Mesothelial cell of epicardium (in vitro differentiated cells): ENCODE results near the gene DEPDC1. TPM values are rescaled to one million over a fixed set of nuclear protein-coding genes. Genes with fewer than 3 reads are reported as not detected.

Experiments
- DNase-seq, 2 experiments: peaks; one replicate each; pipeline ENCODE4 v3.0.0; 2021; ENCODE audit warnings: low spot score in 2 of 2; ENCODE audit not compliant: unreplicated experiment in 2 of 2
- H3K27ac Mint-ChIP-seq: 2 replicates; pipeline ENCODE4 v1.8.0; 2021; ENCODE audit warnings: mixed read lengths
- H3K27me3 Mint-ChIP-seq: 2 replicates; pipeline ENCODE4 v1.8.0; 2021; ENCODE audit warnings: low read depth, mixed read lengths
- H3K36me3 Mint-ChIP-seq: 2 replicates; pipeline ENCODE4 v1.8.0; 2021; ENCODE audit warnings: mixed read lengths
- H3K4me1 Mint-ChIP-seq: 2 replicates; pipeline ENCODE4 v1.8.0; 2021; ENCODE audit warnings: mixed read lengths
- H3K4me3 Mint-ChIP-seq: 2 replicates; pipeline ENCODE4 v1.8.0; 2021; ENCODE audit warnings: mild to moderate bottlenecking, moderate library complexity, mixed read lengths
- H3K9me3 Mint-ChIP-seq: 2 replicates; pipeline ENCODE4 v1.8.0; 2021; ENCODE audit warnings: mixed read lengths
- total RNA-seq: library from RNA; stranded (reverse); gene quantifications from 3 replicates; pipeline ENCODE4 v1.2.1, GENCODE V29; 2021
- TF ChIP-seq, protein P1 (sequence below): fragments of 200-600 bp; sonication (generic); IDR thresholded peaks from one replicate; pipeline ENCODE4 v1.5.0; 2021; ENCODE audit warnings: antibody characterized with exemption; ENCODE audit not compliant: unreplicated experiment

DEPDC1 gene
- total RNA-seq, 1 donor from 2014 or later: 10.4 TPM

DNA sequence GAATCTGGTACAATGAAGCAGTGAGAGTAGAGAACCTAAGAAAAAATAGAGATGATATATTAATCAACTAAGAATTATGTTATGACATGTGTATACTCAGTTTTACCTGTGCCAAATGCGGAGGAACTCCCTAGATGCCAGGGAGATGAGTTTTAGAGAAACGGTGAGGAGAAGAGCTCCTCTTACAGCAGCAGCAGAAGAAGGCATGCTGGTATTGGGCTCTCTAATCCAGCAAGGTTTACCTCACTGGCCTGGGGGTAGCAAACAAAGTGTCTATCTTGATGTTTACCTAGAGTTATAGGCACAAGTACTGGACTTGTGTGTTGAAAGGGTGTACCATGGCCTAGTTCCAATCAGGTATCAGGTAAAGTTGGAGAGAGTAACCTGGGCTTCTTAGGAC lies 28.9 kb upstream of the DEPDC1 start:
- Mint-ChIP-seq H3K27ac (no peak overlapping the region), H3K36me3 (no peaks in the 10 kb centered on the region), H3K4me3 (no peak overlapping the region), H3K4me1 (no peaks in the 10 kb centered on the region), H3K9me3 (no peaks in the 10 kb centered on the region), H3K27me3 (no peaks in the 10 kb centered on the region)
- TF ChIP-seq, protein P1, sequence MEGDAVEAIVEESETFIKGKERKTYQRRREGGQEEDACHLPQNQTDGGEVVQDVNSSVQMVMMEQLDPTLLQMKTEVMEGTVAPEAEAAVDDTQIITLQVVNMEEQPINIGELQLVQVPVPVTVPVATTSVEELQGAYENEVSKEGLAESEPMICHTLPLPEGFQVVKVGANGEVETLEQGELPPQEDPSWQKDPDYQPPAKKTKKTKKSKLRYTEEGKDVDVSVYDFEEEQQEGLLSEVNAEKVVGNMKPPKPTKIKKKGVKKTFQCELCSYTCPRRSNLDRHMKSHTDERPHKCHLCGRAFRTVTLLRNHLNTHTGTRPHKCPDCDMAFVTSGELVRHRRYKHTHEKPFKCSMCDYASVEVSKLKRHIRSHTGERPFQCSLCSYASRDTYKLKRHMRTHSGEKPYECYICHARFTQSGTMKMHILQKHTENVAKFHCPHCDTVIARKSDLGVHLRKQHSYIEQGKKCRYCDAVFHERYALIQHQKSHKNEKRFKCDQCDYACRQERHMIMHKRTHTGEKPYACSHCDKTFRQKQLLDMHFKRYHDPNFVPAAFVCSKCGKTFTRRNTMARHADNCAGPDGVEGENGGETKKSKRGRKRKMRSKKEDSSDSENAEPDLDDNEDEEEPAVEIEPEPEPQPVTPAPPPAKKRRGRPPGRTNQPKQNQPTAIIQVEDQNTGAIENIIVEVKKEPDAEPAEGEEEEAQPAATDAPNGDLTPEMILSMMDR: no peak
- no peak for DNase-seq

DNA sequence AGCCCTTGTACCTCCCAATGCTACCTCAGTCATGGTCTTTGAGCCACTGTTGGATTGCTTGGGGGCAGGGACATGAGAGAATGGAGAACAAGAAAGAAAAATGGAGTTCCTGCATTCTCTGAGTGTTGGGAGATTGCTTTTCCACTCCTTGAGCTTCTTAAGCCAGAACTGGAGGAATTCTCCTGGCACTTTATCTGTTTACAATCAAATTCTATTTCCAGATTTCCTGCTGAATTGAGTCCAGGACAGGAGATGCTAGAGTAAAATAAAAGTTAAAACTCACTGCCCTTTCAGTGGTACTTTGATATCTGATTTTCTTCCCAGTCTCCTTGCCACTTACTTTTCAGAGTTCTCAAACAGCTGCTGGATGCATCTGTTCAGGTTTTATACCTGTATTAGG lies 24.4 kb upstream of the DEPDC1 start:
- TF ChIP-seq, protein P1: no peak
- Mint-ChIP-seq H3K27me3 (no peaks in the 10 kb centered on the region), H3K27ac (no peak overlapping the region), H3K9me3 (no peaks in the 10 kb centered on the region), H3K36me3 (no peaks in the 10 kb centered on the region), H3K4me1 (no peaks in the 10 kb centered on the region), H3K4me3 (no peak overlapping the region)
- no peak for DNase-seq

DNA sequence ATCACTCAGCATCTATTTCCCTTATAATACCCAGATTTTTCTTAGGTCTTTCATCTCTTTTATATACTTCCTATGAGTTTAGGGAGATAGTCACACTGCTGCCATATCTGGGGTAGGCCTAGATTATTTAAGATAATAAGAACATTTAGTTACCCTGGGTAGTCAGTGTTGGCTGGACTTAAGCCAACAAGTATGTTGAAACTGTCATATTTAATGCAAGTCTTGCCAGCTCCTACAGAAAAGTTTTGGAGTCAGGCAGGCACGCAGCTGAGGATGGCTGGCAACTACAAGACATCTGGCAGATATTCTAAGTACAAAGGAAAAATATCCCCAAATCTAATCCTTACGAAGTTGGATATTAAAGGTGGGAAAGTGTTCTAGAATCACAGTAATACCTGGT lies 19.2 kb upstream of the DEPDC1 start:
- Mint-ChIP-seq H3K27me3 (no peaks in the 10 kb centered on the region), H3K36me3 (no peaks in the 10 kb centered on the region)
- no peak for DNase-seq

DNA sequence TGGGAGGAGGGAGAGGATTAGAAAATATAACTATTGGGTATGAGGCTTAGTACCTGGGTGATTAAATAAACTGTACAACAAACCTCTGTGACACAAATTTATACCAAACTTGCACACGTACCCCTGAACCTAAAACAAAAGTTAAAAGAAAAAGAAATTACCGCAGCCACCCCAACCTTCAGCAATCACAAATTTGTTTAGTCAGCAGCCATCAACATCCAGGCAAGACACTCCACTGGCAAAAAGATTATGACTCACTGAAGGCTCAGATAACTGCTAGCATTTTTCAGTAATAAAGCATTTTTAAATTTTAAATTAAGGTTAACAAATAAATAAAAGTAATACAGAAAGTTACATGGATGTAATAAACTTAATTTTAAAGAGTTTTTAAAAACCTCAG lies 14.4 kb upstream of the DEPDC1 start:
- Mint-ChIP-seq H3K4me3 (no peak overlapping the region), H3K36me3 (no peaks in the 10 kb centered on the region), H3K27ac (no peak overlapping the region), H3K4me1 (peaks cover 5% of the 10 kb centered on the region), H3K27me3 (no peaks in the 10 kb centered on the region), H3K9me3 (peaks cover 15% of the 10 kb centered on the region)
- TF ChIP-seq, protein P1: no peak
- DNase-seq: no peak

More for the DNA sequence above, 19.2 kb upstream of the DEPDC1 start:
- no peak overlapping the region for H3K4me3 Mint-ChIP-seq
- peaks cover 5% of the 10 kb centered on the region for H3K4me1 Mint-ChIP-seq
- H3K9me3 Mint-ChIP-seq: peaks cover 7% of the 10 kb centered on the region
- no peak overlapping the region for H3K27ac Mint-ChIP-seq
- TF ChIP-seq, protein P1: no peak

DNA sequence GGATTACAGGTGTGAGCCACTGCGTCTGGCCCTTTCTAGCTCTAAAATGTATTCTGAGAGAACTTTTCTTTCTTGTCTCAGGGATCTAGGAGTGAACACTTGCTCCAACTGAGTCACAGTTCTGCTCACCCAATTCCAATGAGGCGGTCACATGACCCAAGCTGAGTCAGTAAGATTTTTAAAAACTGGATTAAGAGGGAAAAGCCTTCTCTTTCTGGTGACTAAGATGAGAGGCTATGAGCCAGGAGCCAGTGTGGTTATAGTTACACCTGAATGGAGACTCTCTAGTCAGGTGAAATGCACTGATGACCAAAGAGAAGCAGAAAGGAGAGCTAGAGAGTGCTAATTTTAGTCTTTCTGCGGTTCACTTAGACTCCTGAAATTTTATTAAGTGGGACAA lies 9.5 kb upstream of the DEPDC1 start:
- H3K27ac Mint-ChIP-seq: no peak overlapping the region
- H3K9me3 Mint-ChIP-seq: peaks cover 38% of the 10 kb centered on the region
- H3K4me1 Mint-ChIP-seq: no peaks in the 10 kb centered on the region
- DNase-seq: no peak
- no peaks in the 10 kb centered on the region for H3K27me3 Mint-ChIP-seq
- TF ChIP-seq, protein P1: no peak
- H3K36me3 Mint-ChIP-seq: no peaks in the 10 kb centered on the region
- H3K4me3 Mint-ChIP-seq: no peak overlapping the region

DNA sequence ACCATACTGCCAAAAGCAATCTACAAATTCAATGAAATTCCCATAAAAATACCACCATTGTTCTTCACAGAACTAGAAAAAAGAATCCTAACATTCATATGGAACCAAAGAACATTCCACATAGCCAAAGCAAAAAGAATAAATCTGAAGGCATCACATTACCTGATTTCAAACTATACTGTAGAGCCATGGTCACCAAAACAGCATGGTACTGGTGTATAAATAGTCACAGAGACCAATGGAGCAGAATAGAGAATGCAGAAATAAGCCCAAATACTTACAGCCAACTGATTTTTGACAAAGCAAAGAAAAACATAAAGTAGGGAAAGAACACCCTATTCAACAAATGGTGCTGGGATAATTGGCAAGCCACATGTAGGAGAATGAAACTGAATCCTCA lies 6.2 kb upstream of the DEPDC1 start:
- H3K27ac Mint-ChIP-seq: no peak overlapping the region
- H3K27me3 Mint-ChIP-seq: no peaks in the 10 kb centered on the region
- H3K9me3 Mint-ChIP-seq: peaks cover 36% of the 10 kb centered on the region
- no peak for DNase-seq
- H3K4me3 Mint-ChIP-seq: no peak overlapping the region
- no peaks in the 10 kb centered on the region for H3K36me3 Mint-ChIP-seq
- H3K4me1 Mint-ChIP-seq: no peaks in the 10 kb centered on the region
- TF ChIP-seq, protein P1: no peak
